H9 (cell line): Measurements from ENCODE around the gene NSFL1C. TPM values are rescaled to one million over a fixed set of nuclear protein-coding genes. Genes with fewer than 3 reads are reported as not detected.

Source experiments
- DNase-seq: peaks from one replicate; pipeline ENCODE4 v3.0.0-alpha.2; 2017
- H2AFZ ChIP-seq: one replicate; pipeline ENCODE4 v1.6.1; 2013; ENCODE audit warnings: mild to moderate bottlenecking, low read length, control low read depth, moderate library complexity
- H2AK5ac ChIP-seq: 2 replicates; pipeline ENCODE4 v1.6.1; 2013; ENCODE audit warnings: low read length, control low read depth, mixed read lengths; ENCODE audit not compliant: insufficient read length
- H2BK120ac ChIP-seq: one replicate; pipeline ENCODE4 v1.6.1; 2013; ENCODE audit warnings: low read depth, mild to moderate bottlenecking, low read length, control low read depth, inconsistent platforms; ENCODE audit not compliant: poor library complexity, severe bottlenecking
- H2BK12ac ChIP-seq: 2 replicates; pipeline ENCODE4 v1.6.1; 2013; ENCODE audit warnings: low read length, control low read depth, mixed read lengths, low read depth; ENCODE audit not compliant: insufficient read length
- H2BK15ac ChIP-seq: 2 replicates; pipeline ENCODE4 v1.6.1; 2013; ENCODE audit warnings: low read depth, low read length, control low read depth
- H2BK20ac ChIP-seq: one replicate; pipeline ENCODE4 v1.6.1; 2013; ENCODE audit warnings: low read depth, mild to moderate bottlenecking, low read length, control low read depth, inconsistent platforms; ENCODE audit not compliant: poor library complexity, severe bottlenecking
- H2BK5ac ChIP-seq: 2 replicates; pipeline ENCODE4 v1.6.1; 2013; ENCODE audit warnings: low read length, control low read depth, mixed read lengths; ENCODE audit not compliant: insufficient read length
- H3K14ac ChIP-seq: 2 replicates; pipeline ENCODE4 v1.6.1; 2013; ENCODE audit warnings: low read length, control low read depth; ENCODE audit not compliant: insufficient read depth
- H3K18ac ChIP-seq: 2 replicates; pipeline ENCODE4 v1.6.1; 2013; ENCODE audit warnings: low read depth, mild to moderate bottlenecking, mixed read lengths, low read length, control low read depth; ENCODE audit not compliant: insufficient read length
- H3K23ac ChIP-seq: 2 replicates; pipeline ENCODE4 v1.6.1; 2013; ENCODE audit warnings: low read length, control low read depth, mixed read lengths, low read depth; ENCODE audit not compliant: insufficient read length
- H3K23me2 ChIP-seq: 2 replicates; pipeline ENCODE4 v1.6.1; 2013; ENCODE audit warnings: low read depth, mild to moderate bottlenecking, mixed read lengths, low read length, control low read depth; ENCODE audit not compliant: insufficient read length, poor library complexity, severe bottlenecking
- H3K27ac ChIP-seq: 2 replicates; pipeline ENCODE4 v1.5.1; 2013; ENCODE audit warnings: low read length, control low read depth, mixed read lengths, low read depth; ENCODE audit not compliant: insufficient read length
- H3K27me3 ChIP-seq: 2 replicates; pipeline ENCODE4 v1.6.1; 2013; ENCODE audit warnings: low read length, control low read depth, inconsistent platforms; ENCODE audit not compliant: insufficient read depth
- H3K4ac ChIP-seq: 2 replicates; pipeline ENCODE4 v1.6.1; 2013; ENCODE audit warnings: low read depth, mild to moderate bottlenecking, control low read depth, inconsistent platforms, low read length, moderate library complexity
- H3K4me1 ChIP-seq: 2 replicates; pipeline ENCODE4 v1.6.1; 2013; ENCODE audit warnings: low read length, control low read depth, inconsistent platforms; ENCODE audit not compliant: insufficient read depth
- H3K4me2 ChIP-seq: 2 replicates; pipeline ENCODE4 v1.6.1; 2013; ENCODE audit warnings: low read length, control low read depth, mixed read lengths; ENCODE audit not compliant: insufficient read length, insufficient read depth
- H3K56ac ChIP-seq: 2 replicates; pipeline ENCODE4 v1.6.1; 2013; ENCODE audit warnings: low read depth, mild to moderate bottlenecking, mixed read lengths, low read length, control low read depth; ENCODE audit not compliant: insufficient read length
- H3K79me1 ChIP-seq: 2 replicates; pipeline ENCODE4 v1.6.1; 2013; ENCODE audit warnings: low read depth, mild to moderate bottlenecking, moderate library complexity, low read length, control low read depth, inconsistent platforms; ENCODE audit not compliant: insufficient read depth, poor library complexity, severe bottlenecking
- H3K79me2 ChIP-seq: 2 replicates; pipeline ENCODE4 v1.6.1; 2013; ENCODE audit warnings: low read length, control low read depth, inconsistent platforms; ENCODE audit not compliant: insufficient read depth
- H3K9ac ChIP-seq: 2 replicates; pipeline ENCODE4 v1.6.1; 2013; ENCODE audit warnings: low read length, control low read depth, mixed read lengths; ENCODE audit not compliant: insufficient read length; ENCODE audit errors: extremely low read depth
- H3K9me3 ChIP-seq: one replicate; pipeline ENCODE4 v1.6.1; 2013; ENCODE audit warnings: low read depth, low read length, inconsistent platforms; ENCODE audit not compliant: control insufficient read depth
- H3T11ph ChIP-seq: one replicate; pipeline ENCODE4 v1.6.1; 2013; ENCODE audit warnings: mild to moderate bottlenecking, low read length, control low read depth, inconsistent platforms
- H4K20me1 ChIP-seq: one replicate; pipeline ENCODE4 v1.6.1; 2013; ENCODE audit not compliant: control insufficient read depth, insufficient read length, insufficient read depth
- H4K5ac ChIP-seq: 2 replicates; pipeline ENCODE4 v1.6.1; 2013; ENCODE audit warnings: low read depth, mild to moderate bottlenecking, mixed read lengths, low read length, control low read depth; ENCODE audit not compliant: insufficient read length
- H4K8ac ChIP-seq: replicated peaks from 2 replicates; pipeline ENCODE4 v1.6.1; 2013; ENCODE audit warnings: low read length, control low read depth, mixed read lengths, low read depth; ENCODE audit not compliant: insufficient read length
- H4K91ac ChIP-seq: 2 replicates; pipeline ENCODE4 v1.6.1; 2013; ENCODE audit warnings: low read depth, mild to moderate bottlenecking, moderate library complexity, mixed read lengths, low read length, control low read depth; ENCODE audit not compliant: insufficient read length
- H3K27ac Mint-ChIP-seq, 3 experiments: 2 replicates in 2 of 3; 3 replicates in 1 of 3; pipeline ENCODE4 v1.8.0; 2020 to 2021; ENCODE audit warnings: mixed read lengths in 3 of 3, mild to moderate bottlenecking in 1 of 3, moderate library complexity in 1 of 3
- H3K27me3 Mint-ChIP-seq: 2 replicates; pipeline ENCODE4 v1.8.0; 2021; ENCODE audit warnings: low read depth, mild to moderate bottlenecking, moderate library complexity, mixed read lengths
- H3K36me3 Mint-ChIP-seq, 3 experiments: 2 replicates in 2 of 3; 3 replicates in 1 of 3; pipeline ENCODE4 v1.8.0; 2020 to 2021; ENCODE audit warnings: low read depth in 3 of 3, mixed read lengths in 3 of 3; ENCODE audit not compliant: insufficient read depth in 1 of 3
- H3K4me1 Mint-ChIP-seq, 2 experiments: 2 replicates each; pipeline ENCODE4 v1.8.0; 2020; ENCODE audit warnings: mixed read lengths in 2 of 2
- H3K4me3 Mint-ChIP-seq, 2 experiments: 2 replicates in 1 of 2; 3 replicates in 1 of 2; pipeline ENCODE4 v1.8.0; 2020 to 2021; ENCODE audit warnings: mild to moderate bottlenecking in 2 of 2, mixed read lengths in 2 of 2, moderate library complexity in 1 of 2
- H3K9me3 Mint-ChIP-seq, 2 experiments: 2 replicates in 1 of 2; 3 replicates in 1 of 2; pipeline ENCODE4 v1.8.0; 2020; ENCODE audit warnings: mild to moderate bottlenecking in 2 of 2, mixed read lengths in 2 of 2, moderate library complexity in 1 of 2
- CTCF ChIP-seq: fragments of 200-600 bp; sonication (generic); conservative IDR thresholded peaks from 3 replicates; pipeline ENCODE4 v1.8.0; 2021; ENCODE audit warnings: antibody characterized with exemption, mild to moderate bottlenecking
- WGBS: extraction: QIAGEN DNeasy Blood & Tissue Kit; methylation state at CpG from one replicate; pipeline ENCODE4 v1.1.7; 2013; ENCODE audit warnings: missing lambda C conversion rate, low lambda C conversion rate, mixed read lengths; ENCODE audit not compliant: insufficient read length; ENCODE audit errors: extremely low coverage; 5-methylcytosine and 5-hydroxymethylcytosine counted together
- total RNA-seq: library from RNA; stranded (reverse); gene quantifications from 2 replicates; pipeline ENCODE4 v1.2.1, GENCODE V29; 2021

The NSFL1C gene
- total RNA-seq, 1 experiment from 2014 or later: 81.8 TPM

- no peak overlapping the region for H3K4ac ChIP-seq
- no peak overlapping the region for H2AK5ac ChIP-seq
- H3K4me1 Mint-ChIP-seq: peaks cover 31 to 40% of the 10 kb centered on the region in 2 experiments
- TF ChIP-seq CTCF: no peak
- peak overlapping the region; percentile 93 for H3K4me2 ChIP-seq
- no peaks in the 10 kb centered on the region; a peak in 2 of 5 replicates for H3K9me3 Mint-ChIP-seq
- no peak overlapping the region for H4K91ac ChIP-seq
- no CpG with 5 or more reads among the region's 7 CpGs for WGBS
- no peak overlapping the region for H3K56ac ChIP-seq
- peaks cover 49% of the 10 kb centered on the region for H3K27me3 Mint-ChIP-seq
- H3T11ph ChIP-seq: no peak overlapping the region
- H3K36me3 Mint-ChIP-seq: peaks cover 0 to 5% (median 3%) of the 10 kb centered on the region in 3 experiments; a peak in 4 of 7 replicates
- H3K9me3 ChIP-seq: no peaks in the 10 kb centered on the region
- H2AFZ ChIP-seq: no peak overlapping the region
- no peak overlapping the region for H2BK15ac ChIP-seq
- H3K27me3 ChIP-seq: no peaks in the 10 kb centered on the region; the same call in 1 of the 2 replicates
- peaks cover 5% of the 10 kb centered on the region for H3K79me1 ChIP-seq
- H3K23ac ChIP-seq: no peak overlapping the region
- H4K5ac ChIP-seq: no peak overlapping the region
- no peak overlapping the region for H3K18ac ChIP-seq
- no peak overlapping the region for H4K8ac ChIP-seq
- H3K4me1 ChIP-seq: peaks cover 19% of the 10 kb centered on the region; the same call in 1 of the 2 replicates
- no peak overlapping the region for H3K27ac ChIP-seq
- peak overlapping the region; percentile 88 to 94 for H3K4me3 Mint-ChIP-seq
- DNase-seq: no peak
- no peak overlapping the region for H2BK5ac ChIP-seq
- H3K14ac ChIP-seq: no peak overlapping the region
- H2BK120ac ChIP-seq: no peak overlapping the region
- H2BK12ac ChIP-seq: no peak overlapping the region
- H3K79me2 ChIP-seq: peaks cover 33% of the 10 kb centered on the region; the same call in 1 of the 2 replicates
- H2BK20ac ChIP-seq: no peak overlapping the region
- H3K9ac ChIP-seq: peak overlapping the region; percentile 40
- H3K23me2 ChIP-seq: peaks cover 13% of the 10 kb centered on the region
- peaks cover 6% of the 10 kb centered on the region for H4K20me1 ChIP-seq
- H3K27ac Mint-ChIP-seq: no peak overlapping the region; a peak in 1 of 7 replicates
These were observed 73.2 kb downstream of the NSFL1C start for GRCh38 chr20:1393507-1393882.
